SK-N-MC (cell line): Measurements from ENCODE around the gene ENPP5.

Experiments
- EZH2 ChIP-seq: fragments of 200-600 bp; sonication (generic); IDR thresholded peaks from one replicate; pipeline ENCODE4 v1.6.1; 2017; ENCODE audit warnings: antibody characterized with exemption
- POLR2AphosphoS5 ChIP-seq: IDR thresholded peaks from 2 replicates; pipeline ENCODE4 v1.6.1; 2012; ENCODE audit warnings: mild to moderate bottlenecking, low read depth, low read length, borderline replicate concordance

- TF ChIP-seq EZH2 = no peak
- TF ChIP-seq POLR2AphosphoS5 = no peak
Measured at GRCh38 chr6:46208303-46208702, 37.5 kb upstream of the ENPP5 start.
